DMS53 treated with DMSO at 0.1 percent for 48 hours (cell line): ENCODE measurements around the gene TRIM15.

Source experiments
- DNase-seq: peaks from one replicate; lab custom pipeline; 2025; ENCODE audit not compliant: unreplicated experiment; lab: John Stamatoyannopoulos, UW

The TRIM15 gene

GRCh38 chr6:30145818-30146217, 17.5 kb upstream of the TRIM15 start:
- DNase-seq: no peak

GRCh38 chr6:30147096-30147495, 16.2 kb upstream of the TRIM15 start:
- DNase-seq: no peak

- DNase-seq: no peak
Observed at GRCh38 chr6:30149234-30149633, 14.1 kb upstream of the TRIM15 start.

GRCh38 chr6:30149858-30150550, 13.3 kb upstream of the TRIM15 start:
- DNase-seq: no peak

GRCh38 chr6:30150671-30151395, 12.5 kb upstream of the TRIM15 start:
- DNase-seq: no peak

GRCh38 chr6:30151580-30151979, 11.8 kb upstream of the TRIM15 start:
- DNase-seq: no peak

GRCh38 chr6:30152016-30152673, 11.2 kb upstream of the TRIM15 start:
- no peak for DNase-seq

- DNase-seq: no peak
Observed at GRCh38 chr6:30152910-30153610, 10.3 kb upstream of the TRIM15 start.

- DNase-seq: no peak
Observed at GRCh38 chr6:30154061-30154460, 9.3 kb upstream of the TRIM15 start.

GRCh38 chr6:30154709-30155519, 8.4 kb upstream of the TRIM15 start:
- DNase-seq: no peak

- DNase-seq: no peak
Observed at GRCh38 chr6:30155520-30156261, 7.7 kb upstream of the TRIM15 start.

- DNase-seq: no peak
Observed at GRCh38 chr6:30156262-30156599, 7.1 kb upstream of the TRIM15 start.

- DNase-seq: no peak
Observed at GRCh38 chr6:30156774-30157173, 6.6 kb upstream of the TRIM15 start.

GRCh38 chr6:30157581-30157980, 5.8 kb upstream of the TRIM15 start:
- DNase-seq: no peak

GRCh38 chr6:30157999-30158398, 5.3 kb upstream of the TRIM15 start:
- DNase-seq: no peak

- no peak for DNase-seq
Observed at GRCh38 chr6:30158475-30159040, 4.8 kb upstream of the TRIM15 start.

GRCh38 chr6:30160008-30160784, 3.1 kb upstream of the TRIM15 start:
- DNase-seq: no peak

GRCh38 chr6:30160785-30161531, 2.4 kb upstream of the TRIM15 start, which contains the start of gene TRIM10:
Gene TRIM10, minus strand, starts transcription at chr6:30161211. Its CDS starts 353 bp downstream, at chr6:30160858.
- DNase-seq: no peak
